Left renal cortex interstitium (tissue), 4 donors: Measurements from ENCODE around the gene MAP2K5. TPM values are rescaled to one million over a fixed set of nuclear protein-coding genes. Genes with fewer than 3 reads are reported as not detected.

ENCODE experiments used
- DNase-seq, 4 donors: peaks; one replicate each; pipeline ENCODE4 v3.0.0-alpha.2; 2013; ENCODE audit warnings: low read depth in 4 of 4, low spot score in 2 of 4, missing footprints in 1 of 4
- polyA plus RNA-seq, 4 donors: library from polyadenylated mRNA; unstranded; fragments of 120-200 nt; gene quantifications; one replicate each; pipeline ENCODE4 v1.2.1, GENCODE V29; 2013; ENCODE audit not compliant: insufficient read length in 4 of 4

The MAP2K5 gene
- polyA plus RNA-seq, 4 donors: 18.0 to 22.6 (median 20.6) TPM

GRCh38 chr15:67829647-67830504, 287.4 kb downstream of the MAP2K5 start:
- DNase-seq: no peak

DNA sequence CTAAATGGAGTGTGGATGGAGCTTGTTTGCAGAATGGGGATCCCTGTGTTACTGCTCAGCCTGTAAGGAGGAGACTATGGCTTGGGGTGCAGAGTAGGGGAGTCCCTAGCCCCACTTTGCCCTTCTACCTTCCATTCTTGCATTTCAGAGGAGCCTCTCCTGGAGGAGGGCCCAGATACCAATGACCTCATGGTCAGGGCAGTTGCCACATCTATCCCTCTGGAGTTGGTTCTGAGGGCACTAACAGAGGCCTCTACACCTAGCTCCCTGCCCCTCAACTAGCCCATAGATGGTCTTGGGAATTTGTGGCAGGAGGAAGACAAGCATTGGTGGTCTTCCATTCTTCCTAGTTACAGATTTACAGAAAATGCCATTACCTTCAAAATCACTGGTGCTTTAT, 288.9 kb downstream of the MAP2K5 start:
- no peak for DNase-seq

- no peak for DNase-seq
Observed at GRCh38 chr15:67832031-67832551, 289.6 kb downstream of the MAP2K5 start.

DNA sequence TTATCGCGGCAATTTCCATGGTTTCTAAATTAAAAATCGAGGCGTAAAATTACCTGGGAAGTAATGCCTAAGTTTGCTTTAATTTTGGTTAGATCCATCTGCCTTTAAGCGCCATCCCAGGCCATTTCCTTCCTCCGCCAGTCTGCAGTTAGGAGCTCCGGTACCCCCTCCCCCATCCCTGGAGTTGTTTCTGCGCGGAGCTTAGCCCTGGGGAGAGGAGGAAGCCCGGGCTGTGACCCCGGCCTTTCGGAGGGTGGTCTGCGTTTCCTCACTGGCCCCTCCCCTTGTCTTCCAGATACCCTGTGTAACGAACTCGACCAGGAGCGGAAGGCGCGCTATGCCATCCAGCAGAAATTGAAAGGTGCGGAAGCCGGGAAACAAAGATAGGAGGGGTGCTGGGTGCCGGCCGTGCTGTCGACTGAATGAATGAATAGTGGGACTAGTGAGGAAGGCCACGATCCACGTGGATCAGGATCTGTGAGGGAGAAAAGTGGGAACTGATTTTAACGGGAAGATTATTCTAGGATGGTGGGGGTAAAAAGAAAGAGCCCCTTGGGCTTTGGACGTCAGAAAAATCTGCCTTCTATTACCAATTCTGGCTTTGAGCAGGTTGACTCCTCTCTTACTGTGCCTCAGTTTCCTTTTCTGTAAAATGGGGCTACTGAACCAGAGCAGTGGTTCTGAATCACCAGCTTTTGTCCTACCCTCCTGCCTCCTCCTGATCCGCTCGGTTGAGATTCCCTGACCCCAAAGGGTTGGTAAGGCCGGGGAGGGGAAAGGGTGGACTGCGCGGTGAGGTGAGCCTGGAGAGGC, 290.6 kb downstream of the MAP2K5 start:
- DNase-seq: no peak

DNA sequence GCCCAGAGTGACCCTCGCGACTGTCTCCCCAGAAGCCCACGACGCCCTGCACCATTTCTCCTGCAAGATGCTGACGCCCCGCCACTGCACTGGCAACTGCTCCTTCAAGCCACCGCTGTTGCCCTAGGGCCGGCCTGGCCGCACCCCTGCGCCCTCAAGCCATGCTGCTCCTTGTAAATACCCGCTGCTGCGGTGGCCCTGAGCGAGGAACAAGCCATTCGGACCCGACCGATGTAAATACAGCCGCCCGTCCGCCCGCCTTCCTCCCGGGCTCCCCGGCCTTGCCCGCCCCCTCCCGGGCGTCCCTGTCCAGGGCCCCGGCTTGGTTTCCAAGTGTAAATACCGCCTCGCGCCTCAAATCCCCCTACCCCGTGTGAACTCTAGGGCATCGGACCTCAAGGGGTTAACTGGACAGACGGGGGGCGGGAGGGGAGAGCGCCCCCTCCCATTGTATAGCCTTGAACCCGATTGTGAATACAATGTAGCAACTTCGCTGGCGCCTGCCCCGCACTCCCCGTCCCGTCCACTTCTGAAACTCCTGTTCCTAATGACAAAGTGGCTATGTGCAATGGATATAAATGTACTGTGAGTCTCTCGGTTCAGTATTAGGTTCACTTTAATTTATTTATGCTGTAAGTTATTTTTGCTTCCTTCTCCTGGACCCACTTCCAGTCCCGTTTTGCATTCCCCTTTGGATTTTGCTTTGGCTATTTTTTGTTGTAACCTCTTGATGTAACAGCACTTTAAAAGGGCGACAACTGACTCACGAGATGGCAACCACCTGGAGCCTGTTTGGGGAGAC, 291.4 kb downstream of the MAP2K5 start:
- DNase-seq: no peak

DNA sequence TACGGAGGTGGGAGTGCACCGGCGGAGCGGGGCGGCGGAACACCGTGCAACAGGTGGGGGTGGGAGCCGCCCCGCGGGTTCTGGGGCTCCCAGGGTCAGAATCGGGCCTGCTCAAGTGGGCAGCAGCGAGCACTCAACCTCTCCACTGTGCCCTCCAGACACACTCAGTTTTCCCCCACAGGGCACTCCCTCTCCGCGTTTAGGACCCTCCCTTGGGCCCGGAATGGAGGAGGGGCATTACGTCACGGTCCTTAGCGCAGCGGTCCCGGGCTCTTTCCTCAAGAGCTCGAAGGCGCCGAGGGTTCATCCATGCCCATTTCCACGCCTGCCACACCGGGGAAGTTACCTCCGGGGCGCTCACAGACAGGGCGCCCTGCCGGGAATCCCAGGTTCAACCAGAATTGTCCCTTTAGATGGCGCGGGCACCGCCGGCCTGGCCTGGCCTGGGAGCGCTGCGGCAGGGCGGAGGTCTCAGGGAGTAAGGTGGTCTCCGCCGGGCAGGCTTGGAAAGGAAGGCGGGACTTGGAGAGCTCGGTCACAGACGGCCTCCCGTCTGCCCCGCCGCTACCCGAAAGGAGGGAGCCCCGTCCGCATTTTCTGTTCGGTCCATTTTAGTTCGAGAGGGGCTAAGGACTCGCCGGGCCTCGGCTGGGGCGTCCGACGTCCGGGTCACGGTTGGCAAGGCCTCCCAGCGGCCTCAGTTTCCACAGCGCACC, 292.2 kb downstream of the MAP2K5 start:
- no peak for DNase-seq

GRCh38 chr15:67835297-67836133, 293.0 kb downstream of the MAP2K5 start:
- DNase-seq: no peak

GRCh38 chr15:67836134-67836455, 293.6 kb downstream of the MAP2K5 start:
- DNase-seq: no peak

GRCh38 chr15:67836477-67836876, 294.0 kb downstream of the MAP2K5 start:
- DNase-seq: no peak

GRCh38 chr15:67836955-67837354, 294.5 kb downstream of the MAP2K5 start:
- DNase-seq: no peak

DNA sequence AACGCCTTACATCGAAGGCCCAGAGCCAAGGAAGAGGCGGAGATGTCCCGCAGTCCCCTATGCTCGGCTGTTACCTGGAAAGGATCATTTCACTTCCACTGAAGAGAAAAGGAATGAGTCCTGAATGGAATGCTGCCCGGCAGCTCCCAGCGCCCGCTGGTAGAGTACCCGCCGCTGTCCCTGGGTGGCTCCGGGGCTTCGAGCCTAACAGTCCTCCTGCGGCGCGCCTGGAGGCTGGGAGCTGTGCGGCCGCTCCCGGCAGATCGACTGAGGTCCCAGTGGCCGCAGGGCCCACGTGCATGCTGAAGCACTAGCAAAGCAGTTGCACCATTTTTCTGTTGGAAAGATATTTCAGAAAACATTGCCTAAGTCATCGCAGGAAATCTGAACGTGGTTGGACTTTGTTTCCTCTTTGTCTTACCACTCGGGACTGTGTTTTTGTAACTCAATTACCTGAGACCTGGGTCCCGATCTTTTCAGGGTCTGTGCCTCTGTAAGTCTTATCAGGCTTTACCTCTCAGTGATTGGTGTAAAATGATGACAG, 296.4 kb downstream of the MAP2K5 start:
- no peak for DNase-seq

DNA sequence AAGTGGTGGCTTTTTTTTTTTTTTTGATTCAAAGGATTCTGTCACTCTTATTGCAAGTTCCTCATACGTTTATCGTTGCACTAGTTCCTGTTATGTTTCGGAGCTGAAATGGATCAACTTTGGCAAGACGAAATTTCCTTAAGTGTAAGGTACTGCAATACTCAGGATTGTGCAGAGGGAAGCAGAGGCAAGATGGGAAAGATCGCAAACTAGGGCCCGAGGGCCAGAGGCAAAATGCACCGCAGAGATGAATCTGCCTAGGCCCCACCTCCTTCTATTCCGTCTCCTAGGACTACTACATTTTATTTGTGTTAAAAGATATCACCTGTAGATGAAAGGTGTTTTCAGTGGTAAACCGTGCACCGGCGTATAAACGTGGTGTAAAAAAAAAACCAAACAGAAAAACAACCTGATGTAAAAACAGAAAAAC, 297.0 kb downstream of the MAP2K5 start:
- no peak for DNase-seq

- DNase-seq: peak; percentile 90 to 98 (median 93)
Observed at GRCh38 chr15:67839929-67840748, 297.6 kb downstream of the MAP2K5 start, which contains the start of gene RNU6-1. Gene RNU6-1 (minus strand): TSS chr15:67840045.

DNA sequence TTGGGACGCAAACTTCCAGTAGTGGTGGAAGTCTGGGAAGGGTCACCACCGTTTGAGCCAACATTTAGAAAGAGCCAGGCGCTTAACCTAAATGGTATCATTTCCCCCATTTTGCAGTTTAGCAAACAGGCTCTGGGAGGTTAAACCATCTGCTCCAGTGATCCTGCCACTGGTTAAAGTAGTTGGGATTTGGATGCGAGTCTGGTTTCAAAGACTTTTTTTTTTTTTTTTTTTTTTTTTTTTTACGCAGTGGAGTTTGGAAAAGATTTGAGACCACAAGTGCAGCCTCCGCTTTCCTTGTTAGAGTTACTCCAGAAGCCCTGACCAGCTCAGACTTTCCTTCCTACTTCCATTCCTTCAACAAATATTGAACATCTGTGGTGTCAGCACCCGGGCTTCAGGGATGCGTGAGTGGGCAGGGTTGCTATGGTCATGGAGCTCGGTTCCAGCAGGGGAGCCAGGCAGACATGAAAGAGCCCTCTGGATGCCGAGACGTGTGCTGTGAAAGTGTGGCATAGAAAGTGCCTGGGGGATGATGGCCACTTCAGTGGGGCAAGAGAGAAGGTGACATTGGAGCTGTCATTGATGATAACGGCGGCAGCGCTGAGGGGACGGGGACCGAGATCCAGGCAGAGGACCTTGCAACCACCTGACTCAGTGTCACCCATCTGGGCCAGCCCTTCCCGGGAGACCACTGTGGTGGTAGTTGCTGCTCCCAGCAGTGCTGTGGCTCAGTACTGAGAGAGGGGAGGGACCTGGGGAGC, 298.4 kb downstream of the MAP2K5 start:
- DNase-seq: no peak

DNA sequence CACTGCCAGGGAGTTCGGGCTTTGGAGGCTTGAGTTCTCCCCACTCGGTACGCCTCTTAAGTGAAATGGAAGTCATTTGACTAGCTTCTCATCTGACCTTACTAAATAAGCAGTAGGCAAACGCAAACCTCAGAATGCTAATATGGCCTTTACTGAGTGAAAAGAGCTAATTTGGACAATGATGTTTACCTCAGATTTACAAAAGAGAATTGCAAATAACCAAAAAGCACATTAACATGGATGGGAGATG, 298.9 kb downstream of the MAP2K5 start:
- DNase-seq: no peak

GRCh38 chr15:67843092-67843501, 300.6 kb downstream of the MAP2K5 start:
- DNase-seq: no peak

- DNase-seq: no peak
Observed at GRCh38 chr15:67843571-67844387, 301.3 kb downstream of the MAP2K5 start.
